ENCODE results near the gene MYADM.

Gene MYADM

DNA sequence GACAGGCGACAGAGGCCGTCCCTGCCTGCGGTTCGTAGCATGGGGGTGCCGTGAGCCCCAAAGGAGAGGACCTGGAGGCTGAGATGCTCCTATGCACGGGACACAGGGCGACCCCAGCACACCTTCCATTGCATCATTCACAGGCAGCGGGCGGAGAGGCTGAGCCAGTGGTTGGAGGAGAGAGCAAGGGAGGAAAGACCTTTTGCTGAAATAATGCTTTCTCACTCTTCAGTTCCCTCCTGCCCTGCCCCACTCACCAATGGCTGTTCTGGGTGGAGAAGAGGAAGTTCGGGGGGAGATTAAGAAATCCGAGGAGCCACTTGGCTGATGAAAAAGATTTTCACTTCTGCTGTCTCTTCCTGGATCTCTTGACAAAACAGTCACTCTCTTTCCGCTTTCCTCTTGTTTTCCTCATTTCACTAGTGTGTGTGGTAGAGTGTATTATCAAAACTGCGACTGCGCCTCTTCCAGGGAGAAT is 43.5 kb upstream of the MYADM start, which contains the start of gene NLRP12:
NLRP12 (minus strand) TSS at position 181 of the 478 bp plus-strand sequence; CDS start at position 41, 140 bp downstream.
- TF ChIP-seq FOXP2 (optimal IDR thresholded peaks at IDR 0.05; ENCODE audit: borderline replicate concordance, extremely low read depth, extremely low read length, insufficient read depth) (no peak), TAF1 (IDR thresholded peaks at IDR 0.05; ENCODE audit: borderline replicate concordance, insufficient read depth, low read length) (no peak), POLR2AphosphoS5 (IDR thresholded peaks at IDR 0.05; ENCODE audit: low read depth, low read length) (no peak), SIN3A (IDR thresholded peaks at IDR 0.05; ENCODE audit: borderline replicate concordance, insufficient read depth, low read length) (no peak)
- TF ChIP-seq, protein P1, sequence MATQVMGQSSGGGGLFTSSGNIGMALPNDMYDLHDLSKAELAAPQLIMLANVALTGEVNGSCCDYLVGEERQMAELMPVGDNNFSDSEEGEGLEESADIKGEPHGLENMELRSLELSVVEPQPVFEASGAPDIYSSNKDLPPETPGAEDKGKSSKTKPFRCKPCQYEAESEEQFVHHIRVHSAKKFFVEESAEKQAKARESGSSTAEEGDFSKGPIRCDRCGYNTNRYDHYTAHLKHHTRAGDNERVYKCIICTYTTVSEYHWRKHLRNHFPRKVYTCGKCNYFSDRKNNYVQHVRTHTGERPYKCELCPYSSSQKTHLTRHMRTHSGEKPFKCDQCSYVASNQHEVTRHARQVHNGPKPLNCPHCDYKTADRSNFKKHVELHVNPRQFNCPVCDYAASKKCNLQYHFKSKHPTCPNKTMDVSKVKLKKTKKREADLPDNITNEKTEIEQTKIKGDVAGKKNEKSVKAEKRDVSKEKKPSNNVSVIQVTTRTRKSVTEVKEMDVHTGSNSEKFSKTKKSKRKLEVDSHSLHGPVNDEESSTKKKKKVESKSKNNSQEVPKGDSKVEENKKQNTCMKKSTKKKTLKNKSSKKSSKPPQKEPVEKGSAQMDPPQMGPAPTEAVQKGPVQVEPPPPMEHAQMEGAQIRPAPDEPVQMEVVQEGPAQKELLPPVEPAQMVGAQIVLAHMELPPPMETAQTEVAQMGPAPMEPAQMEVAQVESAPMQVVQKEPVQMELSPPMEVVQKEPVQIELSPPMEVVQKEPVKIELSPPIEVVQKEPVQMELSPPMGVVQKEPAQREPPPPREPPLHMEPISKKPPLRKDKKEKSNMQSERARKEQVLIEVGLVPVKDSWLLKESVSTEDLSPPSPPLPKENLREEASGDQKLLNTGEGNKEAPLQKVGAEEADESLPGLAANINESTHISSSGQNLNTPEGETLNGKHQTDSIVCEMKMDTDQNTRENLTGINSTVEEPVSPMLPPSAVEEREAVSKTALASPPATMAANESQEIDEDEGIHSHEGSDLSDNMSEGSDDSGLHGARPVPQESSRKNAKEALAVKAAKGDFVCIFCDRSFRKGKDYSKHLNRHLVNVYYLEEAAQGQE (IDR thresholded peaks at IDR 0.05; ENCODE audit: insufficient read depth in 1 of 2, low read depth in 2 of 2, low read length in 2 of 2): no peak

DNA sequence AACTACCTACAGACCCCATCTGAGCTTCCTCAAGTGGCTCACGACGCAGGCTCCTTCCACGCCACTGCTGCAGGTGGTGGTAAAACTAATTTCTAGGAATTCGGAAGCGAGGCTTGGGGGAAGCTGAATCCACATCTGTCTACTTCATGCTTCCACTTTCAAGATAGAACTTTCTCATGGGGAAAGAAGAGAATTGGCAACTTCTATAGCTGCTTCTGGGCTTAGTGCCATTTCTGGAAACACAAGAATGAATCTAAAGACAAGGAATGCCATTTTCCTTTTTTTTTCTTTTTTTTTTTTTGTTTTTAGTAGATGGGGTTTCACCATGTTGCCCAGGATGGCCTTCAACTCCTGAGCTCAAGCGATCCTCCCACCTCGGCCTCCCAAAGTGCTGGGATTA is 40.8 kb upstream of the MYADM start:
- TF ChIP-seq, protein P1 (IDR thresholded peaks at IDR 0.05; ENCODE audit: insufficient read depth in 1 of 2, low read depth in 2 of 2, low read length in 2 of 2): no peak
- no peak for TF ChIP-seq FOXP2 (optimal IDR thresholded peaks at IDR 0.05; ENCODE audit: borderline replicate concordance, extremely low read depth, extremely low read length, insufficient read depth)
- TF ChIP-seq SIN3A (IDR thresholded peaks at IDR 0.05; ENCODE audit: borderline replicate concordance, insufficient read depth, low read length): no peak
- TF ChIP-seq POLR2AphosphoS5 (IDR thresholded peaks at IDR 0.05; ENCODE audit: low read depth, low read length): no peak
- TF ChIP-seq TAF1 (IDR thresholded peaks at IDR 0.05; ENCODE audit: borderline replicate concordance, insufficient read depth, low read length): no peak

DNA sequence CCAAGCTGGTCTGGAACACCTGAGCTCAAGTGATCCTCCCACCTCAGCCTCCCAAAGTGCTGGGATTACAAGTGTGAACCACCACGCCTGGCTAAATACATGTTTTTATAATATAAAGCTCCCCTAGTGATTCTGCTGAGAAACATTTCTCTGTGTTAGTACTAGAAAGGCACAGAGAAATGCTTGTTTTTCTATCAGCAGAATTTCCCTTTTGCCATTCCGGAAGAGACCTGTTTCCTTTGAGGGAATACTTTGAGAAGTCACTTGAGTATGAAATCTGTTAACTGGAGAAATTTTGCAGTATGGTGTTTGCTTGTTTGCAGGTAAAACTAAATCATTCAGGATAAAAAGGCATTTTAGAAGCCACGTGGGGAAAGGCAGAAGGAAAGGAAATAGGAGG is 39.2 kb upstream of the MYADM start:
- TF ChIP-seq FOXP2 (optimal IDR thresholded peaks at IDR 0.05; ENCODE audit: borderline replicate concordance, extremely low read depth, extremely low read length, insufficient read depth): no peak
- TF ChIP-seq, protein P1 (IDR thresholded peaks at IDR 0.05; ENCODE audit: insufficient read depth in 1 of 2, low read depth in 2 of 2, low read length in 2 of 2): no peak
- no peak for TF ChIP-seq TAF1 (IDR thresholded peaks at IDR 0.05; ENCODE audit: borderline replicate concordance, insufficient read depth, low read length)
- TF ChIP-seq POLR2AphosphoS5 (IDR thresholded peaks at IDR 0.05; ENCODE audit: low read depth, low read length): no peak
- no peak for TF ChIP-seq SIN3A (IDR thresholded peaks at IDR 0.05; ENCODE audit: borderline replicate concordance, insufficient read depth, low read length)

DNA sequence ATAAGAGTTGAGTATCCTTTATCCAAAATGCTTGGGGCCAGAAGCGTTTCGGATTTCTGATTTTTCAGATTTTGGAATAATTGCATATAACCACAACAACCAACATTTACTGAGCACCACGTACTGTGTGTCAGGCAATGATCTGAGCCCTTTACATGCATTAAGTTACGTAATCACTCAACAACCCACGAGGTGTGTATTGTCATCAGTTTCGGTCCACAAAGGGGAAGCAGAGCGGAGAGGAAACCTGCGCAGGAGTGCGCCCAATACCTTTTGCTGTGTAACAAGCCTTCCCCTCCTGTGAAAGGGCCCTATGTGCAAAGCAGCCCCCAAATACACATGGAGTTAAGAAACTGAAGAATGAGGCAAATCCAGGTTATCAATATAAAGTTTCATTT is 22.8 kb upstream of the MYADM start:
- TF ChIP-seq, protein P1 (IDR thresholded peaks at IDR 0.05; ENCODE audit: insufficient read depth in 1 of 2, low read depth in 2 of 2, low read length in 2 of 2): no peak
- TF ChIP-seq POLR2AphosphoS5 (IDR thresholded peaks at IDR 0.05; ENCODE audit: low read depth, low read length) (no peak), FOXP2 (optimal IDR thresholded peaks at IDR 0.05; ENCODE audit: borderline replicate concordance, extremely low read depth, extremely low read length, insufficient read depth) (no peak), TAF1 (IDR thresholded peaks at IDR 0.05; ENCODE audit: borderline replicate concordance, insufficient read depth, low read length) (no peak), SIN3A (IDR thresholded peaks at IDR 0.05; ENCODE audit: borderline replicate concordance, insufficient read depth, low read length) (no peak)
